CD4-positive, alpha-beta T cell treated with Interleukin-6 at 100 ng/mL for 8 hours (primary cell): ENCODE data around the gene CAMK1.

ENCODE experiments used
- DNase-seq: peaks from one replicate; pipeline ENCODE4 v3.0.0-alpha.2; 2020; ENCODE audit warnings: mixed read lengths, low spot score

Gene CAMK1

GRCh38 chr3:9769426-9770275 is at the start of gene CAMK1:
Gene CAMK1 (minus strand): TSS chr3:9769947. CDS start chr3:9767749, 2,198 bp downstream.
- DNase-seq: peak; percentile 48

GRCh38 chr3:9818666-9819335 is 49.1 kb upstream of the CAMK1 start:
- DNase-seq: no peak

GRCh38 chr3:9817436-9817835 is 47.7 kb upstream of the CAMK1 start:
- DNase-seq: no peak

- DNase-seq: no peak
Observed at GRCh38 chr3:9815986-9816385, 46.2 kb upstream of the CAMK1 start.

GRCh38 chr3:9812870-9813483 is 43.2 kb upstream of the CAMK1 start:
- no peak for DNase-seq

- no peak for DNase-seq
Observed at GRCh38 chr3:9810846-9811245, 41.1 kb upstream of the CAMK1 start.

- no peak for DNase-seq
Observed at GRCh38 chr3:9810433-9810770, 40.7 kb upstream of the CAMK1 start.

- DNase-seq: peak; percentile 37
Observed at GRCh38 chr3:9809615-9810432, 40.1 kb upstream of the CAMK1 start, which contains the start of gene TTLL3. Gene TTLL3 (plus strand): TSS chr3:9810262. CDS start chr3:9810662, 400 bp downstream.

- no peak for DNase-seq
Observed at GRCh38 chr3:9809239-9809614, 39.5 kb upstream of the CAMK1 start.

GRCh38 chr3:9808345-9809037 is 38.7 kb upstream of the CAMK1 start:
- peak; percentile 54 for DNase-seq

- no peak for DNase-seq
Observed at GRCh38 chr3:9807981-9808344, 38.2 kb upstream of the CAMK1 start.

- DNase-seq: no peak
Observed at GRCh38 chr3:9806688-9807589, 37.2 kb upstream of the CAMK1 start.

GRCh38 chr3:9806137-9806536 is 36.4 kb upstream of the CAMK1 start:
- DNase-seq: no peak

GRCh38 chr3:9804996-9805395 is 35.2 kb upstream of the CAMK1 start:
- no peak for DNase-seq

GRCh38 chr3:9803494-9803893 is 33.7 kb upstream of the CAMK1 start:
- no peak for DNase-seq

GRCh38 chr3:9800529-9800928 is 30.8 kb upstream of the CAMK1 start:
- no peak for DNase-seq

GRCh38 chr3:9797196-9797945 is 27.6 kb upstream of the CAMK1 start:
- DNase-seq: no peak

- no peak for DNase-seq
Observed at GRCh38 chr3:9795207-9795606, 25.5 kb upstream of the CAMK1 start.

GRCh38 chr3:9794400-9794799 is 24.7 kb upstream of the CAMK1 start:
- no peak for DNase-seq
